Superior temporal gyrus (tissue), 1 donor: ENCODE measurements around the gene ROR2.

Experiments
- DNase-seq: peaks from one replicate; pipeline ENCODE4 v3.0.0-alpha.2; 2016; ENCODE audit errors: extremely low spot score

ROR2 gene

DNA sequence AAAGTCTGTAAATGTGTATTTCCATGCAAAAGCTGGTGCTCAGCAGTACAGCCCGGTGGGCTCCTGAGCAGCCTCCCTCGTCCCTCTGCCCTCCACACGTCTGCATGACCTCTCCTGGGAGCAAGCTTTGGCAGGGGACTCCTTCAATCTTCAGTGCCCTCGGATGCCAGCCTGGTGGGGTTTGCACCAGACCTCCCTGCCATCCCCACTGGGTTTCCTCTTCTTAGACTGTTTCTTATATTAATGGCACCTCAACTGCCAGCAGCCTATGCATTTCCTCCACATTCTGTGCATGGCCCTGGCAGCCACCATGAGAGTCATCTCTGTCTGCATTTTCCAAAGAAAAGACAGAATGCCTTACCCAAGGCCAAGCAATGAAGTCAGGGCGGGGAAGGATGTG is 108.4 kb downstream of the ROR2 start:
- no peak for DNase-seq

GRCh38 chr9:91840882-91841281 is 109.1 kb downstream of the ROR2 start:
- DNase-seq, result no peak

DNA sequence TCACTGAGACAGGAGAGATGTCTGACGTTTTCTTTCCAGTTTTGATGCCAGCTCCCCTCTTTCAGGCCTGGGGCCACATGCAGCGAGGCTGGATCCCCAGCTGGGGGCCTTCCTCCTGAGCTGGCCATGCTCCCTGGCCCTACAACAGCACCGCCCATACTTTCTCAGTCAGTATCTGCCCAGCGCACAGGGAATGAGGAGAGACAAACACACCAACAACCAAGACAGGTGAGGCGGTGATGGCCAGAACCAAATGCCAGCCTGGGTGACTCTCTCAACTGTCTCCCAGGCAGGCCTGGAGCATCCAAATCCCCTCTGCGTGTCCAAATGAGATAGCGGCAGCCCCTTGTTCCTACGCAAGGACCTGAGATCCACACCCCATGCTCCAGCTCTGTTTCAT is 109.6 kb downstream of the ROR2 start:
- DNase-seq, result no peak

- DNase-seq, result no peak
Measured at GRCh38 chr9:91839926-91840465, 110.0 kb downstream of the ROR2 start.

DNA sequence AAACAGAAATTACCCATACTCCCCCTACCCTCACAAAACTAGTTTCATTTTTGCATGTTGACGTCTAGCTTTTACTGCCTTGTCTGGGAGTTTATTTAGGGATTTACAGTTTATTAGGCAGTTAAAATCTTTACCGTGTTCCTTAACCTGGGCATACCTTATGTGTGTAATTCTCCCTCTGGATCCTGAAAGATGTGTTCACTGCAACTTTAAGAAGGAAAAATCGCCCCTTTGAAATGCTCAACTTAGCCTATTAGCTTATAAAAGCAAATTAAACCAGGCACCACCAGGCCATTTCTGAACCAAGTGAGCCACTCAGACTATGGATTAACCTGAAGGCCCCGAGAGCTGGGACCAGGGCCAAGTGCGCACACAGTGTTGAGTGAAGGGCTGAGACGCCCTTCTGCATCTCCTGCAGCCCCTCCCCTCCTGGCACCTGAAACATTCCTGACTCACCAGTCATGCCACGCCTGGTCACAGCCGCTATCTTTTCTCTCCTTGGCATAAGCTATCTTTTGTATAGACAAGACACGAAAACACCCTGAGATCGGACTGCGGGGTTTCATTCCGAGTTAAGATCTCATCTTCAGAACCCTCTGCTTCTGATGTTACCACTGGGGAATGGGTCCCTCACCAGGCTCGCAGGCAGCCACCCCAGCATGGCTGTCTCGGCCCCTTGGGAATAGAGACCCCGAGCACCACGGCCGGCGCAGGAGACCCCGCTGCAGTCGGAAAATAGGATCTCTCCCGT is 111.9 kb downstream of the ROR2 start:
- DNase-seq, result no peak

GRCh38 chr9:91836515-91836914 is 113.5 kb downstream of the ROR2 start:
- no peak for DNase-seq

DNA sequence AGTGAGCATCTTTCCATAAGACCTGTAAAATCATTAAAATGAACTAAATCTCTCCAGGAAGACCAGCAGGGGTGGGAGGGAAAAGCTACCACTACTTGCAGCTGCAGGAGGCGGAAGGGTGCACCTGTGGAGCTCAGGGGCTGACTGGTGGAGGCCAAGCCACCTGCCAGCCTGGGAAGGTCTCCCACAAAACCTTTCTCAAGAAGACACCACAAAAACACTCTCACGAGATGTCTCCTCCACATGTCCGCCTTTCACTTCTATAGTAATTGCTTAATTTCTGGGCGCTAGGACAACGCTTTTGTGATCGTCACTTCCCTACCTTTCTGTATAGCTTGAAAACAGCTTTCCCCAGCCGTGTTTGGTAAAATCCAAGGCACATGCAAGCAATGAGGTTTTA is 114.4 kb downstream of the ROR2 start:
- DNase-seq, result no peak

- no peak for DNase-seq
Measured at GRCh38 chr9:91835216-91835615, 114.8 kb downstream of the ROR2 start.

- no peak for DNase-seq
Measured at GRCh38 chr9:91834740-91835139, 115.3 kb downstream of the ROR2 start.

GRCh38 chr9:91833878-91834255 is 116.2 kb downstream of the ROR2 start:
- DNase-seq, result no peak

DNA sequence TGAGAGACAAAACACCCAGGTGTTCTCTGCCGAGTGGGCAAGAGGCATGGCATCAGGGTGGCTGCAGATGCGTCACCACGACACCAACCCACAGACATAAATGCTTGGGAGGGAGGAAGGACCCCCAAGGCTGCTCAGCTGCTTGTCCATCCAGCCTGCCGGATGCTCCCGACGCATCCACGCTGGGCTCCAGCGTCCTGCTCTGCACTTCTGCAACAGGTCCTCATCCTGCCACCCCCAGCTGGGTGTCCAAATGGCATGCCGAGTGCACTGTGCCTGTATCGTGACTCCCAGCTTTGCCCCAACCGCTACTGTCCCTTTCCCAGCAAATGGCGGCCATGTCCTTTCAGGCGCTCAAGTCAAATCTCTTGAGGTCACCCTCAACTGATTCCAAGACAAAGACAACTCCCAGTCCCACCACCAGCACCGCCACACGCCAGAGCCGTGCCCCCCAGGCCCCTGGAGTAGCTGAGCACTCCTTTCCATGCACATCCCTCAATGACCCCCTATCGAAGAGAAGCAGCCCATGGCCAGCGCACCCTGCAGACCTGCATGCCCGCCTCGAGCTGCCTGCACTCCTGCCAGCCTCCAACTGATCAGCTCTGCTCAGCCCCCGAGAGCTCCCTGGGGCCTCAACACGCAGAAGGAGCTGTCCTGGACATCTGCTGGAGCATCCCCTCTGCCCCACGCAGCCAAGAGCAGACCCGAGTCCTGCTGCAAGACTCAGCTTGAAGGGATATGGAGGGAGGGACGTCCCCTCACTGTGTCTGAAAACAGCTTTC is 116.7 kb downstream of the ROR2 start:
- no peak for DNase-seq

DNA sequence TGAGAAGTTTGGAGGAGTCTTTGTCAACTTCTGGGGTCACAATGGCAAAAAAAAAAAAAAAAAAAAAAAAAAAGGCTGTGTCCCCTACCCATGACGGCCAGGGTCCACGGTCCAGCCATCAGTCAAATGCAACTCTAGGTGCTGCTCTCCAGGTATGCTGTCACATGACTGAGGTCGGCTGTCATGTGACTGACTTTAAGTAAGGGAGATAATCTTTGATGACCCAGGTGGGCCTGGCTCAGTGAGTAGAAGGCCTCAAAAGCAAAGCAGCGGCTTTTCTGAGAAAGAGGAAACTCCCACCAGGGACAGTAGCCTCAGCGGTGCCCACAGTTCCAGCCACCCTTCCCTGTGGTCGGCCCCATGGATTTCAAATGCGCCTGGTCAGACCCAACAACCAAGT is 117.7 kb downstream of the ROR2 start:
- DNase-seq, result no peak

DNA sequence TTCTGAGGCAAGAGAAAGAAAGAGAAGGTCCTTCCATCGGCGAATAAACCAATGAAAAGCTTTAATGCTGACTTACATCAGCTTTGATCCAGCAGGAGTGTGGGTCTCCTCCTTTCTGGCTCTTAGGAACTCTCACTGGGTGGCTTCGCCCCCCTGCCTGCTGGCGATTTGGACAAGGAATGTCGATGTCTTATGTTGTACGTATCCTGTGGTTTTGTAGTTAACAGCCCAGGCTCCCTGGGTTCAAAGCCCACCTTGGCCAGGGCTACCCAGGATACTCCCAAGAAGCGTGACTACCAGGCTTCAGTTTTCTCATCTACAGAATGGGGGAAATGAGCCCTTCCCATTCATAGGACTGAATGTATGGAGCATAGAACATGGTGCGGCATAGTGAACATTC is 124.2 kb downstream of the ROR2 start:
- no peak for DNase-seq

- no peak for DNase-seq
Measured at GRCh38 chr9:91825422-91825821, 124.6 kb downstream of the ROR2 start.

- no peak for DNase-seq
Measured at GRCh38 chr9:91824601-91825305, 125.3 kb downstream of the ROR2 start.

GRCh38 chr9:91824151-91824550 is 125.9 kb downstream of the ROR2 start:
- DNase-seq, result no peak

DNA sequence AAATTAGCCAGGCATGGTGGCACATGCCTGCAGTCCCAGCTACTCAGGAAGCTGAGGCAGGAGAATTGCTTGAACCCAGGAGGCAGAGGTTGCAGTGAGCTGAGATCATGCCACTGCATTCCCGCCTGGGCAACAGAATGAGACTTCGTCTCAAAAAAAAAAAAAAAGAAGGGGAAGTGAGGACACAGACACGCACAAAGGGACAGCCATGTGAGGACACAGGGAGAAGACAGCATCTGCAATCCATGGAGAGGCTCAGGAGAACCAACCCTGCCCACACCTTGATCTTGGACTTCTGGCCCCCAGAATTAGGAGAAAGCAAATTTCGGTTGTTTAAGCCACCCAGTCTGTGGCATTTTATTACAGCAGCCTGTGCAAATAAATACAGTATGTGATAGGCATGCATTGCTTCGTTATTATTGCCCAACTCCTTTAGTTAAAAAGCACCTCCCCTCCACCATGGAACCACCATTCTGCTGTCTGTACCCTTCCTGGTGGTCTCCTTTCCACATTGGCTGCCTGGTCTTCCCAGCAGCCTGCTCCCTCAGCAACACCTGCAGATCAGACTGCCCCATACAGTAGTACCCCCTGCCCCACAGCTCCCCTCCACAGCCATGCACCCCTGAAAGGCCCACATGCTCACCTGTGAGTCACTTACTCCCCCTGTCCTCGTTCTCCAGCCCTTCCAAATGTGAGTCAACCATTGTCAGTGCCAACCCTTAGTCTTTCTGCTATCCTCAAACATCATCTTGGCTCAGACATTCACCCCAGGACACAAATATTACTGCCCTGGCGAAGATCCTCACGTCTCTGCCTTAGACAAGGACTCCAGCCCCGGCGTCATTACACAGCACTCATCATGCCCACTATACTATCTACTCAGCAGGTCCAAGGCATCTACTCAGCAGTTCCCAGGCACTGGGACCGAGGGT is 128.8 kb downstream of the ROR2 start:
- no peak for DNase-seq

DNA sequence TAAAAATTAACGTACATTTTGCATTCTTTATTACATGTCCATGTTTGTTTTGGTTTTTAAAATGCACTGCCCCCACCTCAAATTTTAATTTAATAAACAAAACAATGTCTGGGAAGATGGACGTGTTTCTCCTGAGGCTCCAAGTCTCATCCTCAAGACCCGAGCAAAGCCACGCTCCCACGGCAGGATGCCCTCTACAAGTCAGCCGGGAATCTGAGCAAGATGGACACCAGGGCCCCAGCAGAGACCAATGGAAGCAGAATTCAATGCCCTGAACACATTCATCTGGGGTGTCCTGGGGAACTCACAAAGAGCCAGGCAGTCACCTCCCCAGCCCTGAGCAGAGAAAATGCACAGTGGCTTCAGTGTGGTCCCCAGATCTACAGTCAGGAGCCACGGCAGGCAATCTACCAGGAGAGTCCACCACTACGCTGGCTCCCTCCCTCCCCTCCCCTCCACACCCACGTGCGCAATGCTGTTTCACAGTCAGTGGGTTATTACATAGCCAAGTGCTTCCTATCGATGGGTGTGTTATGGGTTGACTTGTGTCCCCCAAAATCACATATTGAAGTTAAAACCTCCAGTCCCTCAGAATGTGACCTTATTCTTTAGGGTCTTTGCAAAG is 129.8 kb downstream of the ROR2 start:
- DNase-seq, result no peak

DNA sequence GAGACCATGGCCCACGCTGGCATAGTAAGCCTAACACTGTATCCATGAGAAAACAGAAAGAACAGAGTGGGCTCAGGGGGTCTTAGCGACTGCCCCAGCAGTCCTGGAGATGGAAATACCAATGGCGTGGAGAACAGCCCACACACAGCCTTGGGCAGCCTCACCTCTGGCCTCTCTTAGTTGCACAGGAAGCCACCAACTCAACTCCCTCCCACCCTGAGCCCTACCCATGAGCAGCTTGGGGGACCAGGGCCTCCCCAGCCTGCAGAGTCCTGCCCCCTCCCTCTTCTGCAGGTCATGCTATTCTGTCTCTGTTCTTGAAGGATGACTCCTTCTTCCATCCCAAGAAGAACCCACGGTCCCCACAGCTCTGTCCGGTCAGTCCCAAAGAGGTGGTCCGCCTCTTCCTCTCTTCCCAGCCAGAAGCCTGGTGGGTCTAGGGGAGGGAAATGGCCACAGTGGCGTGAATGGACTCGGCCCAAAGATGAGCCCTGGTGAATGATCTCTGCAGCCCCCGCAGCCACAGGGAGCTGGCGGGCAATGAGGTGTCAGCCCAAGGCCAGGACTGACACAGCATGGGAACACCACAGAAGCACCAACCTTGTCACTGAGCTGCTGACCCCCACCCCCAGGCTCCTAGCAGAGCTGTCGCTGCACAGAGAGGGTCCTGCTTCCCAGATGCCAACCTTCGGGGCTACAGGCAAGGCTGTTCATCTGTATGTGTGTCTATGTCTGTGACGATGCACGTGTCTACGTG is 131.2 kb downstream of the ROR2 start:
- no peak for DNase-seq

DNA sequence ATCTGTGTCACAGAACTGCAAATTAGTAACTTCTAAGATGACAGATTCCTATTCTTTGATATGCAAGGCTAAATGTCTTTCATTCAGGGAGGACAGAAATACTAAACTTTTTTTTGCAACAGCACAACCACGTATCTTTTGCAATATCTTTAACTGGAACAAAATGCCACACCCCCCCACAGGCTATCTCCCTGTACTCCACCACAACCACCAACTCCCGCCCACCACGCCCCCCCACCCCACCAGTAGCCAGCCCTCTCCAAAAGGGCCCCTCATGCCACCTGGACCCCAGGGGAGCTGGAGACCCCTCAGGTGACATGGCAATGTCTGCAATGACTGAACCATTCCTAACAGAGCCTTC is 131.8 kb downstream of the ROR2 start:
- no peak for DNase-seq
